ENCODE results near the gene KNDC1. TPM values are rescaled to one million over a fixed set of nuclear protein-coding genes. Genes with fewer than 3 reads are reported as not detected.

Gene KNDC1
- total RNA-seq, 1 donor from 2014 or later: not detected

- Mint-ChIP-seq H3K4me1 (ENCODE audit: unreplicated experiment) (no peaks in the 10 kb centered on the region), H3K4me3 (ENCODE audit: unreplicated experiment) (no peak overlapping the region), H3K36me3 (ENCODE audit: unreplicated experiment) (no peaks in the 10 kb centered on the region), H3K9me3 (ENCODE audit: unreplicated experiment) (no peaks in the 10 kb centered on the region), H3K27me3 (ENCODE audit: unreplicated experiment) (no peaks in the 10 kb centered on the region), H3K27ac (ENCODE audit: unreplicated experiment) (no peak overlapping the region)
- no peak for DNase-seq (ENCODE audit: extremely low spot score, unreplicated experiment)
- no peak for TF ChIP-seq CTCF (IDR thresholded peaks at IDR 0.05)
Measured at GRCh38 chr10:133126431-133127290, 33.4 kb upstream of the KNDC1 start.

- Mint-ChIP-seq H3K4me3 (ENCODE audit: unreplicated experiment) (no peak overlapping the region), H3K27ac (ENCODE audit: unreplicated experiment) (no peak overlapping the region), H3K36me3 (ENCODE audit: unreplicated experiment) (no peaks in the 10 kb centered on the region), H3K27me3 (ENCODE audit: unreplicated experiment) (no peaks in the 10 kb centered on the region), H3K9me3 (ENCODE audit: unreplicated experiment) (no peaks in the 10 kb centered on the region), H3K4me1 (ENCODE audit: unreplicated experiment) (no peaks in the 10 kb centered on the region)
- no peak for TF ChIP-seq CTCF (IDR thresholded peaks at IDR 0.05)
- DNase-seq (ENCODE audit: extremely low spot score, unreplicated experiment): no peak
Measured at GRCh38 chr10:133127291-133128125, 32.5 kb upstream of the KNDC1 start.

- no peak for TF ChIP-seq CTCF (IDR thresholded peaks at IDR 0.05)
- Mint-ChIP-seq H3K4me3 (ENCODE audit: unreplicated experiment) (no peak overlapping the region), H3K27me3 (ENCODE audit: unreplicated experiment) (no peaks in the 10 kb centered on the region), H3K9me3 (ENCODE audit: unreplicated experiment) (no peaks in the 10 kb centered on the region), H3K27ac (ENCODE audit: unreplicated experiment) (no peak overlapping the region), H3K4me1 (ENCODE audit: unreplicated experiment) (no peaks in the 10 kb centered on the region), H3K36me3 (ENCODE audit: unreplicated experiment) (no peaks in the 10 kb centered on the region)
- DNase-seq (ENCODE audit: extremely low spot score, unreplicated experiment): no peak
Measured at GRCh38 chr10:133128126-133129070, 31.6 kb upstream of the KNDC1 start.

GRCh38 chr10:133129071-133129858, 30.8 kb upstream of the KNDC1 start:
- Mint-ChIP-seq H3K9me3 (ENCODE audit: unreplicated experiment) (no peaks in the 10 kb centered on the region), H3K27me3 (ENCODE audit: unreplicated experiment) (no peaks in the 10 kb centered on the region), H3K4me3 (ENCODE audit: unreplicated experiment) (no peak overlapping the region), H3K4me1 (ENCODE audit: unreplicated experiment) (no peaks in the 10 kb centered on the region), H3K27ac (ENCODE audit: unreplicated experiment) (no peak overlapping the region), H3K36me3 (ENCODE audit: unreplicated experiment) (no peaks in the 10 kb centered on the region)
- TF ChIP-seq CTCF (IDR thresholded peaks at IDR 0.05): no peak
- no peak for DNase-seq (ENCODE audit: extremely low spot score, unreplicated experiment)

Measured in osteocyte (in vitro differentiated cells).